ENCODE results near the gene ATP8A2. TPM values are rescaled to one million over a fixed set of nuclear protein-coding genes. Genes with fewer than 3 reads are reported as not detected.

ATP8A2 gene
- total and polyA plus RNA-seq, 9 of the 15 experiments (the other 6 are each of a cell fraction or from before 2014, with no cell fraction given), result under 0.01 to 0.33 (median 0.06) TPM; not detected in 4

DNA sequence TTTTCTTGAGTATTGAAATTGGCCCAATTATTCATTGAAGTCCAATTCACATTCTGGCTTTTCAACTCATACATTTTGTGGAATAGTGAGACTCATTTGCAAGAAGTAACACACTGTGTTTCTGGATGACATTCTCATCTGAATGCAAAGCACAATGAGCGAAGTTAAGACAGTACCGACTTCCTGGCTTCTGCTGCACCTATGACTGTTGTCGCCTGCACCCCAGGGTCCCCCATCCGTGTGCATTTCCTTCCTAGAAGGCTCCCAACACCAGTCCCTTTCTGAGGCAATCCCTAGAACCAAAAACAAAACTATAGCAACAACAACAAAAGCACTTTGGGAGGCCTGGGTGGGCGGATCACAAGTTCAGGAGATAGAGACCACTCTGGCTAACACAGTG is 496.7 kb downstream of the ATP8A2 start:
- BruUV-seq (replicated peaks), result no TSS peak
- Histone ChIP-seq H3K4me2 (ENCODE audit: insufficient read depth, low read length) (no peak overlapping the region), H3K4me3 (no peak overlapping the region), H3K27me3 (ENCODE audit: control insufficient read depth in 2 of 2, insufficient read depth in 2 of 2, low read length in 2 of 2) (no peaks in the 10 kb centered on the region; a peak in 1 of 5 replicates), H3K9me1 (ENCODE audit: control insufficient read depth, insufficient read depth, low read length) (no peaks in the 10 kb centered on the region), H3K79me2 (ENCODE audit: control insufficient read depth, insufficient read depth, low read length) (no peaks in the 10 kb centered on the region), H3K4me1 (replicated peaks in 1 of 2; ENCODE audit: control insufficient read depth in 2 of 2, insufficient read depth in 2 of 2, low read length in 2 of 2) (no peaks in the 10 kb centered on the region), H4K20me1 (replicated peaks; ENCODE audit: control insufficient read depth, insufficient read depth, low read length) (no peaks in the 10 kb centered on the region), H3K9ac (ENCODE audit: insufficient read depth in 1 of 2, low read depth in 2 of 2, low read length in 2 of 2) (no peak overlapping the region), H3K27ac (ENCODE audit: extremely low read depth, low read depth, low read length) (no peak overlapping the region), H2AFZ (ENCODE audit: low read depth, low read length) (no peak overlapping the region), H3K9me3 (replicated peaks; ENCODE audit: control insufficient read depth, insufficient read depth, low read depth, low read length) (no peaks in the 10 kb centered on the region), H3K36me3 (ENCODE audit: control insufficient read depth, insufficient read depth, low read length) (no peaks in the 10 kb centered on the region)
- no peak for FAIRE-seq
- in situ Hi-C loops (cut with MboI), result no loop called here
- ATAC-seq, result no peak
- no peak for TF ChIP-seq TEAD2 (tag; IDR thresholded peaks at IDR 0.05)
- TF ChIP-seq, protein P1, sequence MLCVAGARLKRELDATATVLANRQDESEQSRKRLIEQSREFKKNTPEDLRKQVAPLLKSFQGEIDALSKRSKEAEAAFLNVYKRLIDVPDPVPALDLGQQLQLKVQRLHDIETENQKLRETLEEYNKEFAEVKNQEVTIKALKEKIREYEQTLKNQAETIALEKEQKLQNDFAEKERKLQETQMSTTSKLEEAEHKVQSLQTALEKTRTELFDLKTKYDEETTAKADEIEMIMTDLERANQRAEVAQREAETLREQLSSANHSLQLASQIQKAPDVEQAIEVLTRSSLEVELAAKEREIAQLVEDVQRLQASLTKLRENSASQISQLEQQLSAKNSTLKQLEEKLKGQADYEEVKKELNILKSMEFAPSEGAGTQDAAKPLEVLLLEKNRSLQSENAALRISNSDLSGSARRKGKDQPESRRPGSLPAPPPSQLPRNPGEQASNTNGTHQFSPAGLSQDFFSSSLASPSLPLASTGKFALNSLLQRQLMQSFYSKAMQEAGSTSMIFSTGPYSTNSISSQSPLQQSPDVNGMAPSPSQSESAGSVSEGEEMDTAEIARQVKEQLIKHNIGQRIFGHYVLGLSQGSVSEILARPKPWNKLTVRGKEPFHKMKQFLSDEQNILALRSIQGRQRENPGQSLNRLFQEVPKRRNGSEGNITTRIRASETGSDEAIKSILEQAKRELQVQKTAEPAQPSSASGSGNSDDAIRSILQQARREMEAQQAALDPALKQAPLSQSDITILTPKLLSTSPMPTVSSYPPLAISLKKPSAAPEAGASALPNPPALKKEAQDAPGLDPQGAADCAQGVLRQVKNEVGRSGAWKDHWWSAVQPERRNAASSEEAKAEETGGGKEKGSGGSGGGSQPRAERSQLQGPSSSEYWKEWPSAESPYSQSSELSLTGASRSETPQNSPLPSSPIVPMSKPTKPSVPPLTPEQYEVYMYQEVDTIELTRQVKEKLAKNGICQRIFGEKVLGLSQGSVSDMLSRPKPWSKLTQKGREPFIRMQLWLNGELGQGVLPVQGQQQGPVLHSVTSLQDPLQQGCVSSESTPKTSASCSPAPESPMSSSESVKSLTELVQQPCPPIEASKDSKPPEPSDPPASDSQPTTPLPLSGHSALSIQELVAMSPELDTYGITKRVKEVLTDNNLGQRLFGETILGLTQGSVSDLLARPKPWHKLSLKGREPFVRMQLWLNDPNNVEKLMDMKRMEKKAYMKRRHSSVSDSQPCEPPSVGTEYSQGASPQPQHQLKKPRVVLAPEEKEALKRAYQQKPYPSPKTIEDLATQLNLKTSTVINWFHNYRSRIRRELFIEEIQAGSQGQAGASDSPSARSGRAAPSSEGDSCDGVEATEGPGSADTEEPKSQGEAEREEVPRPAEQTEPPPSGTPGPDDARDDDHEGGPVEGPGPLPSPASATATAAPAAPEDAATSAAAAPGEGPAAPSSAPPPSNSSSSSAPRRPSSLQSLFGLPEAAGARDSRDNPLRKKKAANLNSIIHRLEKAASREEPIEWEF (CRISPR knock-in tag; IDR thresholded peaks at IDR 0.05), result no peak
- TF ChIP-seq CXXC5 (CRISPR knock-in tag; IDR thresholded peaks at IDR 0.05), result no peak
- no peak for TF ChIP-seq ZSCAN29 (IDR thresholded peaks at IDR 0.05)
- TF ChIP-seq, protein P2, sequence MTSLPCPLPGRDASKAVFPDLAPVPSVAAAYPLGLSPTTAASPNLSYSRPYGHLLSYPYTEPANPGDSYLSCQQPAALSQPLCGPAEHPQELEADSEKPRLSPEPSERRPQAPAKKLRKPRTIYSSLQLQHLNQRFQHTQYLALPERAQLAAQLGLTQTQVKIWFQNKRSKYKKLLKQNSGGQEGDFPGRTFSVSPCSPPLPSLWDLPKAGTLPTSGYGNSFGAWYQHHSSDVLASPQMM (CRISPR knock-in tag; IDR thresholded peaks at IDR 0.05), result no peak
- no peak for TF ChIP-seq FOS (IDR thresholded peaks at IDR 0.05; ENCODE audit: extremely low read depth, insufficient read length)
- TF ChIP-seq MCM2 (IDR thresholded peaks at IDR 0.05; ENCODE audit: low read depth), result no peak
- TF ChIP-seq SIRT6 (IDR thresholded peaks at IDR 0.05; ENCODE audit: low read depth, low read length), result no peak
- TF ChIP-seq SMARCB1 (IDR thresholded peaks at IDR 0.05; ENCODE audit: insufficient read length, low read depth), result no peak
- WGBS (ENCODE audit: insufficient coverage, low coverage, missing lambda C conversion rate), result 0% methylated on average over 5 of the region's 5 CpGs
- ChIA-PET CTCF (ENCODE audit: low intra/inter-chr PET ratio) (no interaction called here), POLR2A (no interaction called here)
- intact Hi-C loops (cut with micrococcal nuclease), result no loop called here
- no peak for DNase-seq (ENCODE audit: extremely low read depth in 1 of 4, low spot score in 3 of 4)

Data from K562 (cell line).